ENCODE results near the gene PGC.

Gene PGC

DNA sequence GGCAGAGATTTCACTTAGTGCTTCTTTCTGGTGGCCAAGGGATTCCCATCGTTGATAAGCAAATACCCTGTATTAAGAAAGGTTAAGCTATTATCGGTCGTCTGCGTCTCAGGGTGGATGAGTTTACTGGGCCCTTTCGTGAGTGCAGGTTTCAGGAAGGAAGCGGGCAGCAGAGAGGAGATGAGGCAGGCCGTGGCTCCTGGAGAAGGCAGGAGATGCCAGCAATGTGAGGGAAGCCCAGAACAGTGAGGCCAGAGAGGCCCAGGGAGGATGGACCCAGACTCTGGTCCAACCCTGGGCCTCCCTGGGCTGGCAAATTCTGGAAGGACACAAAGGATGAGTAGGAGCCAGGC, 23.0 kb downstream of the PGC start:
- TF ChIP-seq POLR2AphosphoS5 (IDR thresholded peaks at IDR 0.05; ENCODE audit: low read depth, low read length) (no peak), POLR2A (IDR thresholded peaks at IDR 0.05; ENCODE audit: low read depth, low read length) (0 out of 2 replicates have a peak, but pooled peaks have one; percentile 5)
- FAIRE-seq (peak; percentile 75), DNase-seq (ENCODE audit: insufficient read length) (no peak)

DNA sequence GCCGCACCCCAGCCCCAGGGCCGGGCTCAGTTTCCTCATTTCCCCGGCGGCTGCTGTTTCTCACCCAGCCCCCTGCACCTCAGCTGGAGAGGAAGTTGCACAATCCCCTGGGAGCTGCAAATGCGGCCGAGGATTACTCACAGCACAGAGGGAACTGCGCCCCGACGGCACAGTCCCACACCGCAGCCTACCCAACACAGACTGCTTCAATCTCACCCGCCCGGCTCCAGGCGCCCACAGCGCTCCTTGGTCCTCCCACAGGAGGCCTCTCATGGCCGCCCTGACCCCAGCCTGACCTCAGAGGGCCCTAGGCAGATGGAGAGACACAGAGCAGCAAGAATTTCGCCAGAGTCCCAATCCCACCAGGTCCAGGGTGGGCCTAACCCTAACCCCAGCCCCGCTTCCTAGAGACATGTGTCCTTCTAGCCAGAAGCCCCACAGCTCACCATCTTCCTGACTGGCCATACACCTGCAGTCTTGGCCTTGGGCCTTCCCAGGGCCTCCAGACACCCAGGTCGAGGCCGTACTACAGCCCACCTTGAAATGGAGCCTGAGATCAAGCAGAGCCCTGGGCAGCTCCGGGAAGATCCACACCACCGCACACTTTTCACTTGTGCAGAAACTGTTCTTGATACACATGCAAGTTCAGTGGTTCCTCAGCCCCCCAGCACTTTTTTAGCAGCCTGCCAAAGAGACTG, 23.5 kb downstream of the PGC start:
- DNase-seq (ENCODE audit: insufficient read length): peak; percentile 90
- peak; percentile 76 for TF ChIP-seq TAF1 (IDR thresholded peaks at IDR 0.05; ENCODE audit: borderline replicate concordance, low read depth, low read length)
- TF ChIP-seq POLR2AphosphoS5 (IDR thresholded peaks at IDR 0.05; ENCODE audit: low read depth, low read length): peak; percentile 92
- TF ChIP-seq POLR2A (IDR thresholded peaks at IDR 0.05; ENCODE audit: low read depth, low read length): peak; percentile 88
- peak; percentile 95 for FAIRE-seq

DNA sequence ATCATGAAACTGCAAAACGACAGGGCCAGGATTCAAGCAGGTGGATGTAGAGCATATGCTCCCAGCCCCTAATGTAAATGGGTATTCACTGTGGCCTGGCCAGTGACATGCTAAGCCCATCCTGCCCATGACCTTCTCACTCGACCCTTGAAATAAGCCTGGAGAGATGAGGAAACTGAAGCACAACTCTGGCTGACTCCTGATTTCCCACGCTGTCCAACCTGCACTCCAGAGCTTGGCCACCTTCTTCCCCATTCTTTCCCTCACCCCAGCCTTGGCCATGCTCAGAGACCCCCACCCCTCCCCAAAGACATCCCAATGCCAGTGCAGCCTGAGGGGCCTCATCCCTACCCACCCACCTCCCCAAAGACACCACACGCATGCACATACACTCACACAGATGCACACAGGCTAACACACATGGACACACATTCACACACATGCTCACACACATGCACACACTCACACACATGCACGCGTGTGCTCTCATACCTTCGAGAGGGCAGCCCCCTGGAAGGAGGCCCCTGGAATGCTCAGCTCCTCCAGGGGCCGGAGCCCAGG, 24.1 kb downstream of the PGC start:
- no peak for DNase-seq (ENCODE audit: insufficient read length)
- no peak for FAIRE-seq

DNA sequence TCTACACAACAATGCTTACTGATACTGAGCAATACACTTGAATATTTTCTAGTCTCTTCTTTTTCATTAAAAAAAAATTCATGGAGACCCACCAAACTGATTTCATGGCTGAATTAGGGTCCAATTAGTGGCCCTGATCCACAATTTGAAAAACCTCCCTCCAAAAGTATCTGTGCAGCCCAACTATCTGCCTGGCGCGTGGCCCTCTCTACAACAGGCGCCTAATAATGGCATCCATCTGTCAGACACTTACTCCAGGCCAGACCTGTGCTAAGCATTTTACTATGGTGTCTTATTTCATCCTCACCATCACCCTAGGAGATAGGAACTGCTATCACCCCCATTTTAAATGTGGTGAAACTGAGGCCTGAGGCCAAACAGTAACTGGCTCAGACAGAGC, 25.8 kb downstream of the PGC start:
- DNase-seq (ENCODE audit: insufficient read length) (no peak), FAIRE-seq (no peak)
- TF ChIP-seq TAF1 (IDR thresholded peaks at IDR 0.05; ENCODE audit: borderline replicate concordance, low read depth, low read length) (no peak), POLR2AphosphoS5 (IDR thresholded peaks at IDR 0.05; ENCODE audit: low read depth, low read length) (no peak), POLR2A (IDR thresholded peaks at IDR 0.05; ENCODE audit: low read depth, low read length) (no peak)

More for the DNA sequence above, 24.1 kb downstream of the PGC start:
- TF ChIP-seq POLR2AphosphoS5 (IDR thresholded peaks at IDR 0.05; ENCODE audit: low read depth, low read length) (no peak; the same call in 1 of the 2 replicates), POLR2A (IDR thresholded peaks at IDR 0.05; ENCODE audit: low read depth, low read length) (peak; percentile 19; the same call in 1 of the 2 replicates)

DNA sequence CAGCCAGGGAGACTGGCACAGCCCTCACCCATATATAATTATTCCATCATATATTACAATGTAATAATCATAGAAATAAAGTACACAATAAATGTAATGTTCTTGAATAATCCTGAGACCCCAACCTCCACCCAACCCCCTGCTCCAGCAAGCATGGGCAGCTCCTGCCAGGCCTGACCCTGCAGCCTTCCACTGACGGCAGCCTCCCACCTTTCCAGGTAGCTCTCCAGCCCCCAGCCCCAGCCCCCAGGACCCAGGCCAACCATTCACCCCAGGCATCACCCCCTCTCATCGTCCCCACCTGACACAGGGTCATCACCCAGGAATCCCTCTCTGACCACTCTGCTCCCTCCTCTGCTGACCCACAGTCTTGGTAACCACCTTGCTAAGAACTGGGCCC, 26.4 kb downstream of the PGC start:
- TF ChIP-seq POLR2A (IDR thresholded peaks at IDR 0.05; ENCODE audit: low read depth, low read length): no peak
- no peak for DNase-seq (ENCODE audit: insufficient read length)
- FAIRE-seq: no peak

DNA sequence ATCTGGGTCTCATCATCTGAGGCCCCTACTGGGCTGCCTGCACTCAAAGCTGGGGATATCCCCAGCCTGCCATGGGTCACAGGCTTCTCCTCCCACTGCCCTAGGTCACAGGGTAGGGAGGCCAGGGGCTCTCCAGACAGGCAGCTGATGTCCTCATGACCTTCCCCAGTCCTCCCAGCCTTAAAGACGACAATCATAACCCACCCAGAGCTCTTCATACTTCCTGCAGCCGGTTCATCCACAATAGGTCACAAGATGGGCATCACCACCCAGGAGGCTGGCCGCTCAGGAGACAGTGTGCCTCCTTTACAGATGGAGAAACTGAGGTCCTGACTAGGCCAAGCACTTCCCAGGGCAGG, 27.0 kb downstream of the PGC start:
- no peak for DNase-seq (ENCODE audit: insufficient read length)
- FAIRE-seq: peak; percentile 5
- TF ChIP-seq TAF1 (IDR thresholded peaks at IDR 0.05; ENCODE audit: borderline replicate concordance, low read depth, low read length) (no peak), POLR2AphosphoS5 (IDR thresholded peaks at IDR 0.05; ENCODE audit: low read depth, low read length) (no peak), POLR2A (IDR thresholded peaks at IDR 0.05; ENCODE audit: low read depth, low read length) (no peak)

DNA sequence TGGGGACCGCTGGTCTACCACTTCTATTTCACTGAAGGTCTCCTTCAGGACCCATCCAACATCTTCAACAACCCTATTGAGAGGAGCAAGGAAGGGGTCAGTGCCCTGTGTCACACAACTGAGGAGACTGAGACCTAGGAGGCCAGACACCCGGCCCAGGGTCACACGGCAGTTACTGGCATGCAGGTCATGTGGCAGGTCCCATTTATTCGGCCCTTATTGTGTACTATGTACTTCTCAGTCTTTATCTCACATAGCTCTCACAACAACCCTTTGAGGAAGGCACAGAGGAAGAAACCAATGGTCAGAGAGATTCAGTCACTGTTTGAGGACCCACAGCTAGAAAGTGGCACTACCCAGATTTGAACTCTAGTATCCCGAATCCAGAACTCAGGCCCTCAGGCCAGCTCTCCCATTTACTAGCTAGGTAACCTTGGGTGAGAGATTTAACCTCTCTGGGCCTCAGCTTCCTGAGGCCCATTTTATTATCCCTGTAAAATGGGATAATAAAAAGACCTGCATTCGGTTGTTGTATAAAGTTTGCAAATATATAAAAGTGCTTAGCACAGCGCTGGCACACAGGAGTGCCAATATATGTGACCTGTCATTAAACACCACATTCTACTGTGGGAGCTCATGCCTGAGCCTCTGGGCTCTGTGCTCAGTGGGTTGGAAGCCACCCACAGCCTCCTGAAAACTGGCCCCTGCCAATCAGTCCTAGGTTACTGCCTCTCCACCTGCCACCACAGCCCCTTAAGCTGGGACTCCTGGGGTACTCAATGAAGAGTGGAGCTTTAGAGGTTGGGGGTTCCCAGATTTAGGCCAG, 27.5 kb downstream of the PGC start:
- TF ChIP-seq POLR2AphosphoS5 (IDR thresholded peaks at IDR 0.05; ENCODE audit: low read depth, low read length): no peak
- TF ChIP-seq TAF1 (IDR thresholded peaks at IDR 0.05; ENCODE audit: borderline replicate concordance, low read depth, low read length): no peak
- TF ChIP-seq POLR2A (IDR thresholded peaks at IDR 0.05; ENCODE audit: low read depth, low read length): no peak
- no peak for FAIRE-seq
- no peak for DNase-seq (ENCODE audit: insufficient read length)

DNA sequence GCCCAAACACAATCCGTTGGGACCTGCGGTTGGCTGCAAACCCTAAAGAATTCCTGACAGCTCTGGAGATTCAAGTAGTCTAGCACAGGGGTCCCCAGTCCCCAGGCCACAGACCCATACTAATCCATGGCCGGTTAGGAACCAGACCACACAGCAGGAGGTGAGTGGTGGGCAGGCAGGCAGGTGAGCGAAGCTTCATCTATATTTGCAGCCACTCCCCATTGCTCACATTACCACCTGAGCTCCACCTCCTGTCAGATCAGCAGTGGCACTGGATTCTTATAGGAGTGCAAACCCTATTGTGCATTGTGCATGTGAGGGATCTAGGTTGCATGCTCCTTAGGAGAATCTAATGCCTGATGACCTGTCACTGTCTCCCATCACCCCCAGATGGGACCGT, 28.4 kb downstream of the PGC start:
- no peak for DNase-seq (ENCODE audit: insufficient read length)
- no peak for FAIRE-seq
- TF ChIP-seq POLR2A (IDR thresholded peaks at IDR 0.05; ENCODE audit: low read depth, low read length) (no peak), TAF1 (IDR thresholded peaks at IDR 0.05; ENCODE audit: borderline replicate concordance, low read depth, low read length) (no peak), POLR2AphosphoS5 (IDR thresholded peaks at IDR 0.05; ENCODE audit: low read depth, low read length) (no peak)

DNA sequence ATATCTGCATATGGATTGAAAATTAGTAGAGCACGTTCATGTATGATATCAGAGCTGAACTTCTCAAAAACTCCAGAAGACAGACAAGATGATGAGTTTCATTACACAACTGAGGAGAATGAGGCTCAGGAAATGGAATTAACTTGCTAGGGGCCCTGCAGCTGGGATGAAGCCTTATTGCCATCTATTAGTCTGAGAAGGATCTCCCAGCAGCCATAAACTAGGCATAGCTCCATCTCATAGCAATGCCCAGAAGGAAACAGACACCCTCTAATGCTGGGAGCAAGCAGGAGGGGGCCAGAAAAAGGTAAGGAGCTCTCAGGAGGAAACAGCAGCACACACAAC, 29.8 kb downstream of the PGC start:
- FAIRE-seq: no peak
- DNase-seq (ENCODE audit: insufficient read length): no peak
- no peak for TF ChIP-seq POLR2A (IDR thresholded peaks at IDR 0.05; ENCODE audit: low read depth, low read length)
- no peak for TF ChIP-seq TAF1 (IDR thresholded peaks at IDR 0.05; ENCODE audit: borderline replicate concordance, low read depth, low read length)
- TF ChIP-seq POLR2AphosphoS5 (IDR thresholded peaks at IDR 0.05; ENCODE audit: low read depth, low read length): no peak

DNA sequence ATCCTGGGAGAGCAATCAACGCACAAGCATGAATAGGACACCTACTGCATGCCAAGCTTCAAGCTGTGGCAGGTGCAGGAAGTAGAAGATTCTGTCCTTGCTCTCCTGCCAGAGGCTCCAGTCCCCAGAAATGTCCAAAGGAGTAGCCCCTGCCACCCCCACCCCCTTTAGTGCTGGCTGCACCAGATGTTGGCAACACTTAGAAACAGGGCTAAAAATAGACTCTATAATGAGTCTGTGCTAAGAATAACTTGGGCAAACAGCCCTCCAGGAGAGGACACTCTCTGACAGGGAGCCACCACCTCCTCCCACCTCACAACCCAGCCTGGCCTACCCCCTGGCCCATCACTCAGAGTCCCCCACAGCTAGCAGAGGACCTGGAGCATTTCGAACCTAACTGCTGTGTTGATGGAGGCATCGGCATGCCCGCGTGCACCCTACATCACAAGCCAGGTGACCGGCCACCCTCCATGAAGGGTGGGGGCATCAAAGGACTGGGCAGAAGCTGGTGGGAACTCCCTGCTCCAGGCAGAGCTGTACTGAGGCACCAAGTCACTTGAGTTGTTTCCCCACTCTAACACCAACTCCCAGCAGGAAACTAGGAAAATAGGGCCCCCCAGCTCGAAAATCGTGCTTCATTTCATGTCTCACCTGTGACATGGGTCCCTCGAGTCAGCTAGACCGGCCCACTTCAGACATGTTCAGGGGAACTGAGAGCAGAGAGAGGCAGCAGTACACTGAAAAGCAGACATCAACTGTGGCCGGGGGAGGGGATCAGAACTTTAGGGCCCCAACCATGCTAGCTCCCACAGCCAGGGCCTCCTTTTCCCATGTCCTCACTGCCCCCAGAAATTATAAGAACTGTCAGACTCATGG, 30.4 kb downstream of the PGC start:
- TF ChIP-seq TAF1 (IDR thresholded peaks at IDR 0.05; ENCODE audit: borderline replicate concordance, low read depth, low read length) (0 out of 2 replicates have a peak, but pooled peaks have one; percentile 18), POLR2A (IDR thresholded peaks at IDR 0.05; ENCODE audit: low read depth, low read length) (no peak; the same call in 1 of the 2 replicates)
- DNase-seq (ENCODE audit: insufficient read length) (no peak), FAIRE-seq (peak; percentile 51)

DNA sequence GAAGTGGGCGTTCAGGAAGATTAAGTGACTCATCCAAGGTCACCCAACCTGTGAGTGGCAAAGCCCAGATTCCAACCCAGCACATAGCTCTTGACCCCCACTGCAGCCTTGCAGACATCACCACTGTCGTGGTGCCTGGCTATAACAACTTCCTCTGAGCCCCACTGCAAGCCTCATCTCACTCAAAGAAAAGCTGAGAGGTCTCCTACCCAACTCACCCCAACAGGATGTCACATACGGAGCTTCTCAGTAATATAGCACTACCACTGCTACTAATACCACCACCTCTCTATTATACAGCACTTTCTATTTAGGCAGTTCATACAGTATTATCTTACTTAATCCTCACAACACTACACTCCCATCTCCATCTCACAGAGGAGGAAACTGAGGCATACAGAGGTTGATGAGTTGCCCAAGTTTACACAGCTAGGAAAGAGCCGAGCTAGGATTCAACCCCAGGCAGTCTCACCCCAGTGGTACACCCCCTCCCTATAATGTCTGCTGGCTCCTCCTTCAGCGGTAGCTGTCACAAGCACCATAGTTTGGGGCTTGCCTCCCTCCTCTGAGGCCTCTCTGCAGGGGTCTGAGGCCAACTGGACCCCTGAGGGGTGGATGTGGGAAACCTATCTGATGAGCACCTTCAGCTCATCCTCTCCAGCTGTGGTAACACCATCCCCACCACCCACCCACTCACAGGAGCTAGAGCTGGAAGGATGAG, 31.2 kb downstream of the PGC start:
- DNase-seq (ENCODE audit: insufficient read length) (no peak), FAIRE-seq (peak; percentile 69)
- TF ChIP-seq POLR2AphosphoS5 (IDR thresholded peaks at IDR 0.05; ENCODE audit: low read depth, low read length): no peak; the same call in 1 of the 2 replicates
- no peak for TF ChIP-seq POLR2A (IDR thresholded peaks at IDR 0.05; ENCODE audit: low read depth, low read length)
- TF ChIP-seq TAF1 (IDR thresholded peaks at IDR 0.05; ENCODE audit: borderline replicate concordance, low read depth, low read length): no peak

All from GM12892 (cell line).